Stimulated activated CD8-positive, alpha-beta memory T cell treated with anti-CD3 and anti-CD28 coated beads, Interleukin-15, amount 100 ng/mL, for 48 hours (primary cell): ENCODE measurements around the gene ZNHIT2.
"Not testable (repeated sequence)": the region's sequence is repeated elsewhere in the genome, so short reads cannot be mapped to it uniquely, and the experiment has no call there.

ENCODE experiments used
- DNase-seq, 2 donors: peaks; one replicate each; pipeline ENCODE4 v3.0.0-alpha.2; 2020; ENCODE audit warnings: low read depth in 2 of 2

ZNHIT2 gene

GRCh38 chr11:65119670-65119995 is 2.1 kb upstream of the ZNHIT2 start:
- DNase-seq: no peak

GRCh38 chr11:65118891-65119669 is 1.6 kb upstream of the ZNHIT2 start:
- not testable (repeated sequence) for DNase-seq

DNA sequence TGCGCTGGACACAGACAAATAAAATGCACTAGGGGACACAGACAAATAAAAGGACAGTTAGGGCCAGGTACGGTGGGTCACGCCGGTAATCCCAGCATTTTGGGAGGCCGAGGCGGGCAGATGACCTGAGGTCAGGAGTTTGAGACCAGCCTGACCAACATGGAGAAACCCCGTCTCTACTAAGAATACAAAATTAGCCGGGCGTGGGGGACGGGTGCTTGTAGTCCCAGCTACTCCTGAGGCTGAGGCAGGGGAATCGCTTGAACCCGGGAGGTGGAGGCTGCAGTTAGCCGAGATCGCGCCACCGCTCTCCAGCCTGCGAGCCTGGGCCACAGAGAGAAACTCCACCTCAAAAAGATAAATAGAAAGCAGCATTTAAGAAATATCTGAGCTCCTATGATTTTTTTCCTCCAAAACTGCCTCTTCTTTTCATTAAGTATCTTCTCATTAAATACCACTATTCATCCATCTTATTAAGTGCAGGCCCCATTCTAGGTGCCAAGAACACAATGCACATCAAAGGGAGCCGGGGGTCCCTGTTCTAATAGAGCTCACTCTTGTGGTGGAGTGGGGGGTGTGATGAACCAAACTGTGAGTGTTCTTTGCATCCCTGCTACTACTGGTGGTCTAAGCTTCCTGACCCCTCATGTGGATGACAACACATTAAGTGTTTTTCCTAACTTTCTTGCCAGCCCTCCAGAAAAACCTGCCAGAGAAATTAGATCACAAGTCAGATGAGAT is 766 bp upstream of the ZNHIT2 start:
- no peak for DNase-seq

GRCh38 chr11:65116370-65117205 is 913 bp downstream of the ZNHIT2 start:
- DNase-seq: peak; percentile 50 to 62

- no peak for DNase-seq
These were observed 2.0 kb downstream of the ZNHIT2 start for GRCh38 chr11:65115361-65116082.

- no peak for DNase-seq
These were observed 2.8 kb downstream of the ZNHIT2 start for GRCh38 chr11:65114538-65115171.

DNA sequence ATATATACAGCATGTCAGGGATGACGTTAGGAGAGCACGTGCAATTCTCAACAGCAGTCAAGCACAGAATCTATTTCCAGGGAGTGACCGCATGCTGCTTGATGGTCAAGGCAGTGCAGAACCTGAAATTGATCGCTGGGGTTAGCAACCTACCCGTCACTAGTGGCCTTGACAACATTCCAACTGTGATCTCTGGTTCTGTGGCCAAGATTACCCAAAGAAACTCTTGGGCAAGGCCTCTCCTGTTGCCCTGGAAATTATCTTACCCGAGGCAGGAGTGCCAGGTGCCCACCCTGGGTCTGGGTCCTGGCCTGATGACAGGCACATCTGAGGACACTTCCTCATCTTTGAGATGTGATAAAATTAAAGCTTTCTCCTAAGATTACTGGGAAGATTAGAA is 3.7 kb downstream of the ZNHIT2 start:
- DNase-seq: no peak

DNA sequence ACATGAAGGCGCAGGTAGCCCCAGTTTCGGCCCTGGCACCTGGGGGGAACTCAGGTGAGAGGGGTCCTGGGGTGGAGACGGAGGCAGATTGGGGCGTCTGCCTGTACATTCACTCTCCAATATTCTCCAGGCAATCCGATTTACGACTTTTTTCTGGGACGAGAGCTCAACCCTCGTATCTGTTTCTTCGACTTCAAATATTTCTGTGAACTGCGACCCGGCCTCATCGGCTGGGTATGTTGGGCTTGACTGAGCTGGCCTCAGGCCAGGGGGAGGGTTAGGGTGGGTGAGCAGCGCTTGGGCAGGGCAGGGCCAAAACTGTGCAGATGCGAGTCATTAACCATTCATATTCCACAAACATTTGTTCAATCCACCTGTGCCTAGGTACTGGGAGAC is 4.1 kb downstream of the ZNHIT2 start:
- DNase-seq: no peak

GRCh38 chr11:65112546-65113360 is 4.7 kb downstream of the ZNHIT2 start:
- DNase-seq: peak; percentile 53 to 54

- DNase-seq: peak; percentile 91 to 93
These were observed 5.6 kb downstream of the ZNHIT2 start, which contains the start of gene TM7SF2 for GRCh38 chr11:65111744-65112545. Gene TM7SF2, plus strand, starts transcription at chr11:65111872. Its CDS starts 144 bp downstream, at chr11:65112016.

- DNase-seq: no peak
These were observed 6.2 kb downstream of the ZNHIT2 start for GRCh38 chr11:65111159-65111743.

GRCh38 chr11:65110354-65110861 is 7.1 kb downstream of the ZNHIT2 start:
- DNase-seq: peak; percentile 77 to 84

DNA sequence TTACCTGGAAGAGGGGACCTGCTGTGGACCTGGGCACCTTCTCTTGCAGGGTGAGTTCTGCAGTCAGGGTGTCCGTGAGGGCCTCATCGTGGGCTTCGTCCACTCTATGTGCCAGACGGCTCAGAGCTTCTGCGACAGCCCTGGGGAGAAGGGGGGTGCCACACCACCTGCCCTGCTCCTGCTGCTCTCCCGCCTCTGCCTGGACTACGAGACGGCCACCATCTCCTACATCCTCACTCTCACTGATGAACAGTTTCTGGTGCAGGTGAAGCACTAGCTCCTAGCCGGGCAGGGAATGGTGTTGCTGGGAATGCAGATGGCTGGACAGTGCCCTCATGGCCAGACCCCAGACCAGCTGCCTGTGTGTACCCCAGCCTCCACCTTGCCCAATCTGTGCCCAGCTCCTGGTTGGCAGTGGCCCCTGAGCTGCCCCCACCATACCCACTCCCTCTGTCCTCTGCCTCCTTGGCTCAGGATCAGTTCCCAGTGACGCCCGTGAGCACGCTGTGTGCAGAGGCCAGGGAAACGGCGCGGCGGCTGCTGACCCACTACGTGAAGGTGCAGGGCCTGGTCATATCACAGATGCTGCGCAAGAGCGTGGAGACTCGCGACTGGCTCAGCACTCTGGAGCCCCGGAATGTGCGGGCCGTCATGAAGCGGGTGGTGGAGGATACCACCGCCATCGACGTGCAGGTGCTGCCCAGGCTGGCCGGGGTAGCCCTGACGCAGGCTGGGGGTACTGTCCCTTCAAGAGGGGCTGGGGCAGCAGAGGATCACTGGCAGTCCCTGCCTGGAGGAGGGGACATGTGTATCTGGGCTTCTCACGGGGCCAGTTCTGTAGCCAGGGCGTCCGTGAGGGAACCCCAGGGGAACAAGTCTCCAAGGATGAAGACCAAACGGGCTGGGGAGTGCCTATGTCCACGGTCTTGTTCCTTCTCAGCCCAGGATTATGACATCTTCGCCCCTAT is 8.0 kb downstream of the ZNHIT2 start:
- no peak for DNase-seq

- no peak for DNase-seq
These were observed 8.9 kb downstream of the ZNHIT2 start for GRCh38 chr11:65108469-65109123.

- no peak for DNase-seq
These were observed 9.6 kb downstream of the ZNHIT2 start for GRCh38 chr11:65107751-65108468.

GRCh38 chr11:65107078-65107477 is 10.4 kb downstream of the ZNHIT2 start:
- no peak for DNase-seq
